ENCODE measurements around the gene SYNPO.

SYNPO gene

GRCh38 chr5:150607105-150607504 is 33.4 kb upstream of the SYNPO start:
- no peak for TF ChIP-seq CTCF (IDR thresholded peaks at IDR 0.05; ENCODE audit: borderline replicate concordance, insufficient read depth, low read depth, low read length)
- H3K4me3 ChIP-seq (ENCODE audit: low read depth, low read length), result no peak overlapping the region

DNA sequence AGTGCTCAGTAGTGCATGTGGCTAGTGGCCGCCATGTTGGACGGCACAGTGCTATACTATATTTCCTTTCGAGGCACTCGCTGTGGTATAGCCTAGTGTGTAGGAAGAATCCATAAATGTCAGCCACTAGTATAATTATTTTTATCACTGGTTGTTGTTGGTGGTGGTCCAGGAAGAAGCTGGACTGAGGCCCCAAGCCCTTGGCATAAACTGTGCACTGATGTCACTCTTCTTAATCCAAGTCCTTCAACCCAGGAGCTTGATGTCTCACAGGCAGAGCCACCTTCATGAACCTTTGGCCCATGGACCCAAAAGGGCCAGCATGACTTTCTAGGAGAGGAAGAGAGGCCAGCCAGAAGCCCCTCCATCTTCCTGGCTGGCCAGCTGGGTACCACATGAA is 32.5 kb upstream of the SYNPO start:
- H3K4me3 ChIP-seq (ENCODE audit: low read depth, low read length), result no peak overlapping the region
- TF ChIP-seq CTCF (IDR thresholded peaks at IDR 0.05; ENCODE audit: borderline replicate concordance, insufficient read depth, low read depth, low read length), result no peak

DNA sequence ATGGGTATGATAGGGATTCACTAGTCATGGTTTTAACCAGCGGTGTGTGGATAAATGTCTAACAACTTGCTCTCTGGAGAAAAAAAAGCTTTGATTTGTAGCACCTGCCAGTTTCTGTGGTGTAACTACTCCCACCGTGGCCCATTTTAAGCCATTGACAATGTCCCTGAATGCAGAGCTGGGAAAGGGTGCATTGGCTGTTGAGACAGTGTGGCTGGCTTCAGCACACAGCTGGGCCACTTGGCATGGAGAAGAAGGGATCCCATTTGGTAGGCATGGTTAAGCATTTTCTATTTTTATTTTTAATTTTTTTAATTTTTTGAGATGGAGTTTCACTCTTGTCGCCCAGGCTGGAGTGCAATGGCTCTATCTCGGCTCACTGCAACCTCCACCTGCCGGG is 31.5 kb upstream of the SYNPO start:
- no peak for TF ChIP-seq CTCF (IDR thresholded peaks at IDR 0.05; ENCODE audit: borderline replicate concordance, insufficient read depth, low read depth, low read length)
- no peak overlapping the region for H3K4me3 ChIP-seq (ENCODE audit: low read depth, low read length)

DNA sequence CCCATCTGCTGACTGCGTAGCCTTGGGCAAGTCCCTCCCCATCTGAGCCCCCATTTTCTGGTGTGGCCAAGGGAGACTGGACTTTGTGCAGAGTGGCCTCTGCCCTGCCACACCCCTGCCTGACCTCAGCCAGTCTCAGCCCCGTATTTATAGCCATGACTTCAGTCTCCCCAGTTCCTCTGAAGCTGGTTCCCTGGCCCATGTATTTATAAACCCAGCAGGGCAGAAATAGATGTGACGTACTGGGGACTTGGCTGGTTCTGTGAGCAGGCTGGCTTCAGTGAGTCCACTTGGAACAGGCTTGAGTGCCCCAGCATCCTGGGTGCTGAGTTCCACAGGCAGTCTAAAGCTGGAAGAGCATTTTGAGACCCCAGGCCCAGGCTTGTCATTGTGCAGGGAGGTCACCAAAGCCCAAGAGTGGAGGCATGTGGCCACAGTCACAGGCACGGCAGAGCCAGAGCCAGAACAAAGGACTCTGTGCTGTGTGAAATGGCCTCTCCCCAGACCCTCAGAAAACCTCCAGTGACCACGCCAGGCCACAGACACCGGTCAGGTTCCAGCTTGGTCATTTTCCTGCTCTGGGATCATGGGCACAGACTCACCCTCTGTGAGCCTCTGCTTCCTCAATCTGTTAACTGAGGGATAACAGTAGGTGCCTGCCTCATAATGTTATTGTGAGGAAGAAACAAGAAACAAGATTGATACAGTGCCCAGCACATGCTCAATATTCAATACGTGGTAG is 30.4 kb upstream of the SYNPO start:
- no peak for TF ChIP-seq CTCF (IDR thresholded peaks at IDR 0.05; ENCODE audit: borderline replicate concordance, insufficient read depth, low read depth, low read length)
- no peak overlapping the region for H3K4me3 ChIP-seq (ENCODE audit: low read depth, low read length)

DNA sequence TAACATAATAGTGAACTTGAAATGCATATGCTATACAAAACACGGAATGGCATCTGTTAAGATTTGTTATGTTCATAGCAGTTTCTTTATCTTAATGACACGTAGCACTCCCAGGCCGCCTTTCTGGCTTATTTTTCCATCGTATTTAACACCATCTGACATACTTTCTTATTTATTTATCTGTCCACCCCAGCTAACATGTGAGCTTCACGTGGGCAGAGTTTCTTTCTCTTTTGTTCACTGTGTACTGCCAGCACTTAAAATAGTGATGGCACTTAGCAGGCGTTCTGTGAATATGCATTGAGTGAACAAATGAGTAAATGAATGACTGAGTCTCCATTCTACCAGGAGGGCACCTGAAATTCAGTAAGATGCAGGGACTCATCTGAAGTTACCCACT is 29.4 kb upstream of the SYNPO start:
- H3K4me3 ChIP-seq (ENCODE audit: low read depth, low read length), result no peak overlapping the region
- TF ChIP-seq CTCF (IDR thresholded peaks at IDR 0.05; ENCODE audit: borderline replicate concordance, insufficient read depth, low read depth, low read length), result no peak

- no peak for TF ChIP-seq CTCF (IDR thresholded peaks at IDR 0.05; ENCODE audit: borderline replicate concordance, insufficient read depth, low read depth, low read length)
Measured at GRCh38 chr5:150612405-150612804, 28.1 kb upstream of the SYNPO start.

GRCh38 chr5:150612905-150613670 is 27.4 kb upstream of the SYNPO start:
- H3K4me3 ChIP-seq (ENCODE audit: low read depth, low read length), result no peak overlapping the region
- TF ChIP-seq CTCF (IDR thresholded peaks at IDR 0.05; ENCODE audit: borderline replicate concordance, insufficient read depth, low read depth, low read length), result no peak

More at GRCh38 chr5:150612405-150612804, 28.1 kb upstream of the SYNPO start:
- no peak overlapping the region for H3K4me3 ChIP-seq (ENCODE audit: low read depth, low read length)

Measured in GM12875 (cell line).